ENCODE data around the gene HOXA13. TPM values are rescaled to one million over a fixed set of nuclear protein-coding genes. Genes with fewer than 3 reads are reported as not detected.

HOXA13 gene
- total RNA-seq, 1 donor from 2014 or later: not detected

GRCh38 chr7:27164045-27164366 is 35.9 kb downstream of the HOXA13 start:
- no peaks in the 10 kb centered on the region for H3K9me3 Mint-ChIP-seq (ENCODE audit: low read depth)
- H3K4me1 Mint-ChIP-seq (ENCODE audit: low read depth): peaks cover 9% of the 10 kb centered on the region
- H3K4me3 Mint-ChIP-seq (ENCODE audit: unreplicated experiment): no peak overlapping the region
- no peak for DNase-seq (ENCODE audit: low spot score)
- peaks cover 73% of the 10 kb centered on the region for H3K27me3 Mint-ChIP-seq (ENCODE audit: low read depth)
- no peak overlapping the region for H3K27ac Mint-ChIP-seq (ENCODE audit: unreplicated experiment)
- peak; percentile 48 for TF ChIP-seq CTCF (IDR thresholded peaks at IDR 0.05)
- peaks cover 4% of the 10 kb centered on the region for H3K36me3 Mint-ChIP-seq (ENCODE audit: low read depth)

- Mint-ChIP-seq H3K9me3 (ENCODE audit: low read depth) (peaks cover 2% of the 10 kb centered on the region), H3K36me3 (ENCODE audit: low read depth) (peaks cover 2% of the 10 kb centered on the region), H3K27me3 (ENCODE audit: low read depth) (peaks cover 72% of the 10 kb centered on the region), H3K4me1 (ENCODE audit: low read depth) (peaks cover 6% of the 10 kb centered on the region), H3K4me3 (ENCODE audit: unreplicated experiment) (no peak overlapping the region), H3K27ac (ENCODE audit: unreplicated experiment) (no peak overlapping the region)
- TF ChIP-seq CTCF (IDR thresholded peaks at IDR 0.05): no peak
- DNase-seq (ENCODE audit: low spot score): peak; percentile 51
Measured at GRCh38 chr7:27163288-27164044, 36.4 kb downstream of the HOXA13 start.

GRCh38 chr7:27162561-27163287 is 37.2 kb downstream of the HOXA13 start:
- H3K36me3 Mint-ChIP-seq (ENCODE audit: low read depth): peaks cover 4% of the 10 kb centered on the region
- H3K27ac Mint-ChIP-seq (ENCODE audit: unreplicated experiment): no peak overlapping the region
- no peak overlapping the region for H3K4me3 Mint-ChIP-seq (ENCODE audit: unreplicated experiment)
- H3K4me1 Mint-ChIP-seq (ENCODE audit: low read depth): peaks cover 6% of the 10 kb centered on the region
- peaks cover 4% of the 10 kb centered on the region for H3K9me3 Mint-ChIP-seq (ENCODE audit: low read depth)
- peaks cover 73% of the 10 kb centered on the region for H3K27me3 Mint-ChIP-seq (ENCODE audit: low read depth)
- TF ChIP-seq CTCF (IDR thresholded peaks at IDR 0.05): no peak
- DNase-seq (ENCODE audit: low spot score): no peak

GRCh38 chr7:27161721-27162560 is 38.0 kb downstream of the HOXA13 start:
- Mint-ChIP-seq H3K27me3 (ENCODE audit: low read depth) (peaks cover 73% of the 10 kb centered on the region), H3K9me3 (ENCODE audit: low read depth) (peaks cover 4% of the 10 kb centered on the region), H3K4me1 (ENCODE audit: low read depth) (peaks cover 6% of the 10 kb centered on the region), H3K27ac (ENCODE audit: unreplicated experiment) (no peak overlapping the region), H3K4me3 (ENCODE audit: unreplicated experiment) (no peak overlapping the region), H3K36me3 (ENCODE audit: low read depth) (peaks cover 4% of the 10 kb centered on the region)
- TF ChIP-seq CTCF (IDR thresholded peaks at IDR 0.05): no peak
- peak; percentile 68 for DNase-seq (ENCODE audit: low spot score)

GRCh38 chr7:27161214-27161720 is 38.6 kb downstream of the HOXA13 start:
- Mint-ChIP-seq H3K27ac (ENCODE audit: unreplicated experiment) (no peak overlapping the region), H3K27me3 (ENCODE audit: low read depth) (peaks cover 71% of the 10 kb centered on the region), H3K9me3 (ENCODE audit: low read depth) (peaks cover 4% of the 10 kb centered on the region), H3K36me3 (ENCODE audit: low read depth) (peaks cover 4% of the 10 kb centered on the region), H3K4me3 (ENCODE audit: unreplicated experiment) (peak overlapping the region; percentile 69), H3K4me1 (ENCODE audit: low read depth) (peaks cover 9% of the 10 kb centered on the region)
- peak; percentile 49 for DNase-seq (ENCODE audit: low spot score)
- TF ChIP-seq CTCF (IDR thresholded peaks at IDR 0.05): no peak
